H1 (cell line): ENCODE results near the gene CUEDC1. TPM values are rescaled to one million over a fixed set of nuclear protein-coding genes. Genes with fewer than 3 reads are reported as not detected.
A peak's percentile ranks its signal among the peaks of the same experiment; 100 is the strongest.

ENCODE experiments used
- CTCF ChIA-PET: fragments of 300-600 bp; sonication (Branson Sonifier 250); formaldehyde crosslinking; loops from one replicate; lab custom pipeline; 2021; ENCODE audit not compliant: partially characterized antibody; lab: Charles Lee
- POLR2A ChIA-PET: fragments of 300-600 bp; sonication (Branson Sonifier 250); formaldehyde crosslinking; loops from one replicate; lab custom pipeline; 2021; ENCODE audit warnings: inconsistent platforms; ENCODE audit not compliant: partially characterized antibody; lab: Charles Lee
- DNase-seq, 2 experiments: peaks; one replicate each; pipeline versions ENCODE4 v3.0.0 to v3.0.0-alpha.2; 2010 to 2022; ENCODE audit warnings: low spot score in 2 of 2, low read depth in 1 of 2, mixed read lengths in 1 of 2
- FAIRE-seq: peaks from 2 replicates; lab custom pipeline; 2011; peaks lifted over from hg19 to GRCh38; lab: Jason Lieb, UNC
- H2AFZ ChIP-seq: 2 replicates; pipeline ENCODE4 v1.8.1; 2012; ENCODE audit warnings: low read length, inconsistent platforms
- H2AK5ac ChIP-seq: 2 replicates; pipeline ENCODE4 v1.6.1; 2013; ENCODE audit warnings: low read depth, low read length
- H2BK120ac ChIP-seq: replicated peaks from 2 replicates; pipeline ENCODE3; 2013; ENCODE audit warnings: low read depth, low read length, inconsistent platforms
- H2BK12ac ChIP-seq: 2 replicates; pipeline ENCODE4 v1.6.1; 2013; ENCODE audit warnings: low read depth, low read length
- H2BK15ac ChIP-seq: 2 replicates; pipeline ENCODE4 v1.6.1; 2013; ENCODE audit warnings: low read length
- H2BK20ac ChIP-seq: 2 replicates; pipeline ENCODE4 v1.6.1; 2013; ENCODE audit warnings: low read length
- H2BK5ac ChIP-seq: 2 replicates; pipeline ENCODE4 v1.6.1; 2013; ENCODE audit warnings: low read depth, low read length
- H3K14ac ChIP-seq: 2 replicates; pipeline ENCODE4 v1.6.1; 2013; ENCODE audit warnings: inconsistent platforms; ENCODE audit not compliant: insufficient read length
- H3K18ac ChIP-seq: 2 replicates; pipeline ENCODE4 v1.6.1; 2013; ENCODE audit warnings: low read length; ENCODE audit errors: extremely low read depth
- H3K23ac ChIP-seq: 2 replicates; pipeline ENCODE4 v1.6.1; 2013; ENCODE audit warnings: inconsistent platforms; ENCODE audit not compliant: insufficient read length
- H3K23me2 ChIP-seq: 2 replicates; pipeline ENCODE4 v1.6.1; 2013; ENCODE audit warnings: low read depth, low read length
- H3K27ac ChIP-seq: 2 replicates; pipeline ENCODE4 v1.6.1; 2011; ENCODE audit warnings: low read depth, low read length, inconsistent platforms
- H3K27me3 ChIP-seq, 4 experiments: replicated peaks in 1 of 4; 1 replicate in 1 of 4; 2 replicates in 3 of 4; pipeline versions ENCODE4 v1.6.1 to v1.8.1; 2011 to 2013; ENCODE audit warnings: low read length in 3 of 4, mild to moderate bottlenecking in 3 of 4, inconsistent platforms in 2 of 4, mixed read lengths in 2 of 4, moderate library complexity in 1 of 4; ENCODE audit not compliant: control insufficient read depth in 3 of 4, insufficient read depth in 3 of 4; ENCODE audit errors: extremely low read depth in 1 of 4
- H3K36me3 ChIP-seq, 4 experiments: 2 replicates each; pipeline versions ENCODE4 v1.6.1 to v1.8.1; 2011 to 2013; ENCODE audit warnings: mild to moderate bottlenecking in 4 of 4, low read length in 3 of 4, moderate library complexity in 2 of 4, control low read depth in 1 of 4, inconsistent platforms in 1 of 4; ENCODE audit not compliant: insufficient read depth in 4 of 4, control insufficient read depth in 2 of 4
- H3K4ac ChIP-seq: replicated peaks from 2 replicates; pipeline ENCODE3; 2013; ENCODE audit warnings: low read length, low read depth, mixed read lengths, inconsistent platforms; ENCODE audit not compliant: insufficient read length
- H3K4me1 ChIP-seq, 4 experiments: replicated peaks in 1 of 4; 1 replicate in 1 of 4; 2 replicates in 3 of 4; pipeline versions ENCODE4 v1.6.1 to v1.8.1; 2011 to 2013; ENCODE audit warnings: low read length in 3 of 4, inconsistent platforms in 2 of 4, mixed read lengths in 1 of 4; ENCODE audit not compliant: insufficient read depth in 4 of 4, control insufficient read depth in 3 of 4
- H3K4me2 ChIP-seq, 2 experiments: 2 replicates each; pipeline versions ENCODE4 v1.6.1 to v1.8.1; 2011 to 2013; ENCODE audit warnings: low read depth in 2 of 2, low read length in 2 of 2, control low read depth in 1 of 2, inconsistent platforms in 1 of 2, mild to moderate bottlenecking in 1 of 2; ENCODE audit not compliant: insufficient read depth in 1 of 2
- H3K4me3 ChIP-seq, 4 experiments: fragments of 200-600, 300-600 bp in 1 of 4; sonication (generic), shearing (Covaris generic), sonication (Bioruptor Twin) in 1 of 4; 2 replicates each; pipeline versions ENCODE4 v1.5.1 to v1.8.1; 2011 to 2016; ENCODE audit warnings: low read length in 4 of 4, low read depth in 3 of 4, control low read depth in 2 of 4, inconsistent platforms in 2 of 4, mild to moderate bottlenecking in 2 of 4, mixed read lengths in 1 of 4, moderate library complexity in 1 of 4; ENCODE audit not compliant: insufficient read depth in 2 of 4; ENCODE audit errors: extremely low read depth in 1 of 4
- H3K56ac ChIP-seq: replicated peaks from 2 replicates; pipeline ENCODE3; 2013; ENCODE audit warnings: low read depth, mild to moderate bottlenecking, mixed read lengths, low read length, inconsistent platforms; ENCODE audit not compliant: insufficient read length
- H3K79me1 ChIP-seq: 2 replicates; pipeline ENCODE4 v1.6.1; 2013; ENCODE audit warnings: low read depth, low read length, control low read depth
- H3K79me2 ChIP-seq, 2 experiments: 2 replicates each; pipeline versions ENCODE4 v1.6.1 to v1.8.1; 2012 to 2013; ENCODE audit warnings: low read length in 2 of 2, mild to moderate bottlenecking in 2 of 2, inconsistent platforms in 1 of 2; ENCODE audit not compliant: insufficient read depth in 2 of 2, control insufficient read depth in 1 of 2
- H3K9ac ChIP-seq, 4 experiments: replicated peaks in 1 of 4; 1 replicate in 1 of 4; 2 replicates in 3 of 4; pipeline versions ENCODE4 v1.6.1 to v1.8.1; 2011 to 2013; ENCODE audit warnings: low read depth in 3 of 4, low read length in 3 of 4, control low read depth in 2 of 4, mild to moderate bottlenecking in 2 of 4, moderate library complexity in 2 of 4, inconsistent platforms in 1 of 4; ENCODE audit errors: extremely low read depth in 1 of 4
- H3K9me3 ChIP-seq, 2 experiments: 2 replicates each; pipeline versions ENCODE4 v1.6.1 to v1.8.1; 2012 to 2013; ENCODE audit warnings: mild to moderate bottlenecking in 2 of 2, moderate library complexity in 2 of 2, control low read depth in 1 of 2, inconsistent platforms in 1 of 2, low read depth in 1 of 2, low read length in 1 of 2, mixed read lengths in 1 of 2; ENCODE audit not compliant: insufficient read depth in 2 of 2
- H4K20me1 ChIP-seq, 2 experiments: replicated peaks in 1 of 2; 2 replicates each; pipeline versions ENCODE3 to v1.8.1; 2011 to 2013; ENCODE audit warnings: inconsistent platforms in 2 of 2, low read length in 2 of 2, mild to moderate bottlenecking in 1 of 2; ENCODE audit not compliant: insufficient read depth in 2 of 2, control insufficient read depth in 1 of 2
- H4K5ac ChIP-seq: 2 replicates; pipeline ENCODE4 v1.6.1; 2013; ENCODE audit warnings: low read length, low read depth, mixed read lengths, inconsistent platforms; ENCODE audit not compliant: insufficient read length
- H4K8ac ChIP-seq: 2 replicates; pipeline ENCODE4 v1.8.0; 2013; ENCODE audit warnings: mild to moderate bottlenecking, moderate library complexity, low read length, inconsistent platforms; ENCODE audit not compliant: insufficient read depth; ENCODE audit errors: extremely low read depth
- H4K91ac ChIP-seq: replicated peaks from 2 replicates; pipeline ENCODE3; 2013; ENCODE audit warnings: low read length, mixed read lengths, inconsistent platforms; ENCODE audit not compliant: insufficient read length
- CREB1 ChIP-seq: IDR thresholded peaks from 2 replicates; pipeline ENCODE4 v1.6.1; 2012; ENCODE audit warnings: inconsistent platforms
- CTBP2 ChIP-seq: IDR thresholded peaks from 2 replicates; pipeline ENCODE4 v1.7.0; 2011; ENCODE audit warnings: borderline replicate concordance, mild to moderate bottlenecking, moderate library complexity, mixed read lengths, low read length; ENCODE audit not compliant: insufficient read depth, insufficient read length
- RFX5 ChIP-seq: IDR thresholded peaks from 2 replicates; pipeline ENCODE4 v1.6.1; 2011; ENCODE audit warnings: low read depth, low read length, improper control_type of control experiment, borderline replicate concordance
- SIN3A ChIP-seq, 2 experiments: IDR thresholded peaks in 1 of 2; conservative IDR thresholded peaks in 1 of 2; 2 replicates each; pipeline ENCODE4 v1.6.1; 2011 to 2012; ENCODE audit warnings: low read length in 2 of 2, improper control_type of control experiment in 1 of 2, low read depth in 1 of 2, mild to moderate bottlenecking in 1 of 2
- ZNF274 ChIP-seq: IDR thresholded peaks from 2 replicates; pipeline ENCODE4 v1.7.0; 2012; ENCODE audit warnings: low read length, borderline replicate concordance; ENCODE audit errors: extremely low read depth
- WGBS, 2 experiments: shearing (Covaris generic) in 1 of 2; methylation state at CpG; one replicate each; pipeline versions ENCODE4 v1.1.6 to v1.1.7; 2013 to 2015; ENCODE audit warnings: low lambda C conversion rate in 2 of 2, mixed read lengths in 2 of 2, inconsistent platforms in 1 of 2, low coverage in 1 of 2, missing lambda C conversion rate in 1 of 2; ENCODE audit not compliant: insufficient replicate concordance in 2 of 2, insufficient coverage in 1 of 2, insufficient read length in 1 of 2; ENCODE audit errors: extremely low coverage in 1 of 2, missing lambda C conversion rate in 1 of 2; 5-methylcytosine and 5-hydroxymethylcytosine counted together
- polyA plus RNA-seq, 7 experiments: library from polyadenylated mRNA; depleted of rRNA in 3 of 7; stranded (reverse) in 5 of 7; unstranded in 2 of 7; fragments of >200 nt in 5 of 7; fragments of 200-250 nt in 2 of 7; gene quantifications; 1 replicate in 5 of 7; 2 replicates in 1 of 7; 4 replicates in 1 of 7; pipeline versions ENCODE4 v1.2.1 to v1.2.3, GENCODE V29; 2011 to 2013; ENCODE audit warnings: missing spikeins in 2 of 7, mixed read lengths in 2 of 7
- total RNA-seq: library from RNA; stranded (reverse); fragmentation: NEBNext Ultra II Directional; extraction: Animal tissue kit (Norgen Biotek cat#: 25700); gene quantifications from 2 replicates; pipeline ENCODE4 v1.2.1, GENCODE V29; 2021

Gene CUEDC1
- total and polyA plus RNA-seq, 2 of the 8 experiments (the other 6 are each of a cell fraction or from before 2014, with no cell fraction given) = 4.0 to 10.7 TPM

GRCh38 chr17:57871155-57871554 is 84.1 kb downstream of the CUEDC1 start:
- TF ChIP-seq CREB1 = no peak
- TF ChIP-seq ZNF274 = no peak
- no peak for TF ChIP-seq RFX5
- no peak for TF ChIP-seq SIN3A (conservative IDR thresholded peaks at IDR 0.05 in 1 of 2, IDR thresholded peaks at IDR 0.05 in 1 of 2; ENCODE audit: low read depth in 1 of 2, low read length in 2 of 2)
- TF ChIP-seq CTBP2 = no peak
- TF ChIP-seq, all 59 proteins: peak for 0
- H2AFZ ChIP-seq = no peak overlapping the region
- no peak overlapping the region for H2BK120ac ChIP-seq
- no peaks in the 10 kb centered on the region for H4K20me1 ChIP-seq
- 83% methylated on average over 7 of the region's 7 CpGs; no CpG with 5 or more reads in 1 of the 2 experiments for whole genome bisulfite sequencing, 2 experiments
- H2BK12ac ChIP-seq = 0 out of 2 replicates have a peak overlapping the region, but pooled peaks have one; percentile 68
- no peak overlapping the region for H3K4ac ChIP-seq
- H3K9ac ChIP-seq = no peak overlapping the region
- no peak for DNase-seq
- H4K8ac ChIP-seq = 0 out of 2 replicates have a peak overlapping the region, but pooled peaks have one; percentile 4
- H2AK5ac ChIP-seq = no peak overlapping the region
- H3K14ac ChIP-seq = no peak overlapping the region
- H3K27me3 ChIP-seq = peaks cover 0 to 6% (median under 1%) of the 10 kb centered on the region in 4 experiments; a peak in 4 of 7 replicates
- no peaks in the 10 kb centered on the region for H3K9me3 ChIP-seq
- H3K79me2 ChIP-seq = no peaks in the 10 kb centered on the region
- no peak overlapping the region for H3K4me3 ChIP-seq
- ChIA-PET CTCF (interaction anchor here (0.9 to 20.7 kb wide), 10 partner anchors 7 to 135 kb away, joined by 3 to 221 read pairs (median 16); no protein-coding TSS in a partner anchor), POLR2A (interaction anchor here (1.4 to 32.5 kb wide), 5 partner anchors 9 to 127 kb away, joined by 3 to 672 read pairs (median 6); partner anchors contain the start of genes SRSF1 and VEZF1)
- no peaks in the 10 kb centered on the region for H3K79me1 ChIP-seq
- H2BK20ac ChIP-seq = no peak overlapping the region
- no peak overlapping the region for H3K23ac ChIP-seq
- no peak overlapping the region for H3K27ac ChIP-seq
- H3K56ac ChIP-seq = no peak overlapping the region
- no peaks in the 10 kb centered on the region; a peak in 1 of 8 replicates for H3K36me3 ChIP-seq
- peak overlapping the region; percentile 27; the same call in 1 of the 2 replicates for H3K18ac ChIP-seq
- H4K91ac ChIP-seq = no peak overlapping the region
- H3K4me1 ChIP-seq = peaks cover 6 to 40% (median 33%) of the 10 kb centered on the region in 4 experiments
- no peak overlapping the region for H4K5ac ChIP-seq
- no peak for FAIRE-seq
- no peak overlapping the region for H2BK5ac ChIP-seq
- H3K4me2 ChIP-seq = no peak overlapping the region
- no peak overlapping the region for H2BK15ac ChIP-seq
- peaks cover 2% of the 10 kb centered on the region; the same call in 1 of the 2 replicates for H3K23me2 ChIP-seq
